Esophagus squamous epithelium (tissue), 5 donors: ENCODE measurements around the gene CACHD1. TPM values are rescaled to one million over a fixed set of nuclear protein-coding genes. Genes with fewer than 3 reads are reported as not detected.
A peak's percentile ranks its signal among the peaks of the same experiment; 100 is the strongest.

Experiments used
- DNase-seq: peaks from one replicate; lab custom pipeline; 2025; lab: John Stamatoyannopoulos, UW
- H3K27ac ChIP-seq, 4 donors: fragments of 200-600 bp; sonication (generic); one replicate each; pipeline ENCODE4 v1.5.1; 2016 to 2019; ENCODE audit warnings: mild to moderate bottlenecking in 1 of 4
- H3K27me3 ChIP-seq, 4 donors: fragments of 200-600 bp; sonication (generic); 1 replicate in 3 of 4; 2 replicates in 1 of 4; pipeline versions ENCODE4 v1.5.1 to v1.6.0; 2017 to 2021; ENCODE audit warnings: antibody characterized with exemption in 1 of 4
- H3K36me3 ChIP-seq, 3 donors: fragments of 200-600 bp; sonication (generic); one replicate each; pipeline ENCODE4 v1.5.1; 2016 to 2019
- H3K4me1 ChIP-seq, 3 donors: fragments of 200-600 bp; sonication (generic); one replicate each; pipeline ENCODE4 v1.5.1; 2017 to 2019
- H3K4me3 ChIP-seq, 4 donors: fragments of 200-600 bp; sonication (generic); 1 replicate in 3 of 4; 2 replicates in 1 of 4; pipeline ENCODE4 v1.5.1; 2016 to 2019; ENCODE audit warnings: mild to moderate bottlenecking in 2 of 4, moderate library complexity in 1 of 4
- H3K9me3 ChIP-seq, 3 donors: fragments of 200-600 bp; sonication (generic); one replicate each; pipeline ENCODE4 v1.5.1; 2016 to 2019
- POLR2A ChIP-seq, 4 donors: fragments of 450-650 bp; IDR thresholded peaks; one replicate each; pipeline ENCODE4 v1.6.1; 2017; ENCODE audit warnings: antibody characterized with exemption in 4 of 4, mild to moderate bottlenecking in 4 of 4, moderate library complexity in 3 of 4
- WGBS, 2 donors: methylation state at CpG; one replicate each; pipeline ENCODE4 v1.1.5; 2018; 5-methylcytosine and 5-hydroxymethylcytosine counted together
- intact Hi-C: fragments of 100-400 bp; cut with DNase I; formaldehyde crosslinking; loops from one replicate; pipeline ENCODE4 v1.15.0; 2022
- total RNA-seq, 4 donors: library from RNA; depleted of rRNA; stranded (reverse); fragments of >200 nt; gene quantifications; one replicate each; pipeline ENCODE4 v1.1.0, GENCODE V29; 2016
- TF ChIP-seq, protein P1 (sequence below), 6 experiments: fragments of 450-650 bp in 4 of 6; fragments of 200-600 bp in 2 of 6; sonication (generic) in 2 of 6; IDR thresholded peaks; one replicate each; pipeline ENCODE4 v1.5.1; 2016 to 2019; ENCODE audit warnings: antibody characterized with exemption in 6 of 6, mild to moderate bottlenecking in 4 of 6, moderate library complexity in 4 of 6
- donor health status: DM: yes; HTN: yes; CAD: no.

The CACHD1 gene
- total RNA-seq, 4 donors from 2014 or later: 1.9 to 14.5 (median 4.1) TPM

DNA sequence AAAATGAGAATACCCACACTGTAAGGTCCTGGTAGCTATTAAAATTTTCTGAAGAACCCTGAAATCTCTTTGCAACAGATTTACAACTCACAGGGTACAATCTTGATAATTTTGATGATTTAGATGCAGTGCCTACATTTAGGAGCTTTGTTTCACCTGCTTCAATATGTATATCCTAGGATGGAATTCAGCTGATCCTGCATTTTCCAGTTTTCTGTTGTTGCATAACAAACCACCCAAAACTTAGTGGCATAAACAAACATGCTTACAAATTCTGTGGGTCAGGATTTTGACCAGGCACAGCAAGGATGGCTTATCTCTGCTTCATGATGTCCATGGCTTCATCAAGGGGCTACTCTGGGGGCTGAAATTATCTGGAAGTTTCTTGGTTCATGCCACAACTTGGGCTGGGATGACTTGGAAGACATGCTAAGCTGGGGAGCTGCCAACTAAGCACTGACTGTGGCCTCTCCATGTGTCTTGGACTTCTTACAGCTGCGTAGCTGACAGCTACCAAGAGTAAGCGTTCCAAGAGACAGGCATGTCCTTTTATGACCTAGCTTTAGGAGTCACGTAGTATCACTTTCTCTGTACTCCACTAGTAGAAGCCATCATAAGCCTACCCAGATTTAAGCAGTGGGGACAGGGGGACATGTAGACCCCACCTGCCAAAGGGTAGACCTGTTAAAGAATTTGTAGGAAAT is 108.5 kb downstream of the CACHD1 start:
- WGBS, 2 donors: 72 to 79% methylated on average over 2 to 3 of the region's 3 CpGs

DNA sequence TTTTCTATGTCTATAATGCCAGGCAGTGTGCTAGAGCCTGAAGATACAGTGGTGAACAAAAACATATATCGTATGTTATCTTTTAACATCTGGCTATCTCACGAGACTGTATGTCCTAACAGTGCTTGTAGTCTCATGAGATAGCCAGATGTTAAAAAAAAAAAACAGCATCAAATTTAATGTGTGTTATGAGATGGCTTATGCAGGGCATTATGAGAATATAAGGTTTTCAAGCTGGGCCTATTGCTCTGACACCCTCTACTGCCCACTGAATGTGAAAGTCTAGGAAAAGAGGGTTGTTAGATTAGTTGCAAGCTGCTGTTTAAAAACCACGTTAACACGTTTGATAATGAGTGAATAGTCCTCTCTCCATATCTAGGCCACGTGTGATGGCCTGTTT is 109.8 kb downstream of the CACHD1 start:
- no peak for DNase-seq
- Histone ChIP-seq H3K36me3 (peaks cover 0 to 5% (median 0%) of the 10 kb centered on the region in 3 donors), H3K27ac (no peak overlapping the region), H3K4me1 (no peaks in the 10 kb centered on the region), H3K9me3 (no peaks in the 10 kb centered on the region), H3K27me3 (no peaks in the 10 kb centered on the region), H3K4me3 (no peak overlapping the region)
- intact Hi-C loops: no loop called here
- TF ChIP-seq POLR2A (IDR thresholded peaks at IDR 0.05): no peak
- WGBS, 2 donors: 76 to 79% methylated on average over 5 of the region's 5 CpGs

More for the DNA sequence above, 108.5 kb downstream of the CACHD1 start:
- no peaks in the 10 kb centered on the region for H3K4me1 ChIP-seq
- TF ChIP-seq, protein P1, sequence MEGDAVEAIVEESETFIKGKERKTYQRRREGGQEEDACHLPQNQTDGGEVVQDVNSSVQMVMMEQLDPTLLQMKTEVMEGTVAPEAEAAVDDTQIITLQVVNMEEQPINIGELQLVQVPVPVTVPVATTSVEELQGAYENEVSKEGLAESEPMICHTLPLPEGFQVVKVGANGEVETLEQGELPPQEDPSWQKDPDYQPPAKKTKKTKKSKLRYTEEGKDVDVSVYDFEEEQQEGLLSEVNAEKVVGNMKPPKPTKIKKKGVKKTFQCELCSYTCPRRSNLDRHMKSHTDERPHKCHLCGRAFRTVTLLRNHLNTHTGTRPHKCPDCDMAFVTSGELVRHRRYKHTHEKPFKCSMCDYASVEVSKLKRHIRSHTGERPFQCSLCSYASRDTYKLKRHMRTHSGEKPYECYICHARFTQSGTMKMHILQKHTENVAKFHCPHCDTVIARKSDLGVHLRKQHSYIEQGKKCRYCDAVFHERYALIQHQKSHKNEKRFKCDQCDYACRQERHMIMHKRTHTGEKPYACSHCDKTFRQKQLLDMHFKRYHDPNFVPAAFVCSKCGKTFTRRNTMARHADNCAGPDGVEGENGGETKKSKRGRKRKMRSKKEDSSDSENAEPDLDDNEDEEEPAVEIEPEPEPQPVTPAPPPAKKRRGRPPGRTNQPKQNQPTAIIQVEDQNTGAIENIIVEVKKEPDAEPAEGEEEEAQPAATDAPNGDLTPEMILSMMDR (IDR thresholded peaks at IDR 0.05): no peak
- TF ChIP-seq POLR2A (IDR thresholded peaks at IDR 0.05): no peak
- DNase-seq: no peak
- no peak overlapping the region for H3K27ac ChIP-seq
- no peaks in the 10 kb centered on the region for H3K36me3 ChIP-seq
- H3K4me3 ChIP-seq: no peak overlapping the region
- H3K9me3 ChIP-seq: no peaks in the 10 kb centered on the region
- no peaks in the 10 kb centered on the region for H3K27me3 ChIP-seq
- intact Hi-C loops: no loop called here

DNA sequence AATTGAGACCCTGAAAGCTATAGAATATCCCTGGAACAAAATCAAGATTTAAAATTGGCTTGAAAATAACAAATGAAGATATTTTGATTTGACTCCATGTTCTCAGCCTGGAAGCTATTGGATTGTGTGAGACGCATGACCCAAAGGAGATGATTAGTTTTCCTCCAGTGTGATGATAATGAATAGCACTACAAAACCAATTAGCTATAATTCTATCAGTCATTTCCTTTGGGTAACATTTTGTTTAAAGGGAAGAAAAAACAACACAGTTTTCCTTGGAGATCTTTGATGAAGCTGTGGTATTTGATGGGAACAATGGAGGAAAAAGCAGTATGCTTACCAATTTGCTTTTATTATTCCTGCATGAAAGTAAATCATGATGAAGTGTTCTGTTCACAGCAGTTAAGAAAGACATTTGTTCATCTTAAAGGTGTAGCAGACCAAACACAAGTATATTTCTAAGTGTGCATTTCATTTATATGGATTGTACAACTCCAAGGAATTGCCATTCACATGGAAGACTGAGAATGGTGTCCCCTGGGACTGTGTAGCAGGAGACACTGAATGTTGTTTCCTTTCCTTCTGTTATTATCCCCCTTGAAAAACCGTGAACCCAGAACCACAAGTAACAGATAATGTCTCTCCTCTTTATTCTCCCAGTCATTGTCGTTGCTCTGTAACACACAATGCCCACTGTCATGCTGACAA is 111.4 kb downstream of the CACHD1 start:
- Histone ChIP-seq H3K4me1 (no peaks in the 10 kb centered on the region), H3K27me3 (no peaks in the 10 kb centered on the region), H3K36me3 (peaks cover 0 to 5% (median 0%) of the 10 kb centered on the region in 3 donors), H3K4me3 (no peak overlapping the region), H3K27ac (no peak overlapping the region), H3K9me3 (no peaks in the 10 kb centered on the region)
- WGBS, 2 donors: 72 to 74% methylated on average over 3 of the region's 3 CpGs
- intact Hi-C loops: no loop called here
- TF ChIP-seq, protein P1 (IDR thresholded peaks at IDR 0.05): no peak
- no peak for TF ChIP-seq POLR2A (IDR thresholded peaks at IDR 0.05)
- no peak for DNase-seq

DNA sequence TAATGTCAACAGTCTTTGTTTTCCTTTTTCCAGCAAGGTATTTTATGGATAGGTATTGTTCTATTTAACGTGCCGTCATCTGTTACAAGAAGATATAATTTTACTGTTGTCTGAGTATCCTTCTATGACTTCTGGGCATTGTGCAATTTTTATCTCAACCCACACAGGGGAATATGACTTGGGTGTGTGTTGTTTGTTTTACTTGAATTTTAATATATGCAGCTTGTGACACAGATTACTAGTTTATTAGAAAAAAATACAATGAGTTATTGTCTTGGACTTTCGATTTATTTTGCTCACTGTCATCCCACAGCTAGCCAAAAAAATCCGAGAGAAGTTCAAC is 111.9 kb downstream of the CACHD1 start:
- H3K4me1 ChIP-seq: no peaks in the 10 kb centered on the region
- no peaks in the 10 kb centered on the region for H3K27me3 ChIP-seq
- TF ChIP-seq POLR2A (IDR thresholded peaks at IDR 0.05): no peak
- TF ChIP-seq, protein P1 (IDR thresholded peaks at IDR 0.05): no peak
- 74 to 86% methylated on average over 4 of the region's 4 CpGs for WGBS, 2 donors
- intact Hi-C loops: no loop called here
- peaks cover 0 to 5% (median 0%) of the 10 kb centered on the region in 3 donors for H3K36me3 ChIP-seq
- no peak overlapping the region for H3K4me3 ChIP-seq
- no peak for DNase-seq
- no peak overlapping the region for H3K27ac ChIP-seq
- H3K9me3 ChIP-seq: no peaks in the 10 kb centered on the region

DNA sequence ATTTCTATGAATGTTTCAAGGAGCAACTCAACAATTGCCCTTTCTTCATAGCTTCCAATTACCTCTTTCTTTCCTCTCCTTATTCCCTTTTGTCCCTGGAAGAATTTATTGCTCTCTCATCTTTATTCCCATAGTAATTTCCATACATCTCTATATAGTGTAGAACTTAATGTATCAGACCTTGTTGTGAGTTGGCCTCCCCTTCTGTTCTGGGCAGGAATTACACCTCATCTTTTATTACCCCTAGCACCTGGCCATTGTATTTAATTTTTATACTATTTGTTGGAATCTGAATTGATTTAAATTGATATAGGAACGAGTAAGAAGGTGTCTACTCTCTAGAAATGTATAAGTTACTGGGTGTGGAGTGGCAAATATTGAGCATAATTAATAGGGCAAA is 114.5 kb downstream of the CACHD1 start:
- DNase-seq: no peak
- Histone ChIP-seq H3K27me3 (no peaks in the 10 kb centered on the region), H3K27ac (no peak overlapping the region), H3K36me3 (peaks cover 0 to 5% (median 0%) of the 10 kb centered on the region in 3 donors), H3K4me3 (no peak overlapping the region), H3K9me3 (no peaks in the 10 kb centered on the region), H3K4me1 (no peaks in the 10 kb centered on the region)
- no peak for TF ChIP-seq POLR2A (IDR thresholded peaks at IDR 0.05)
- TF ChIP-seq, protein P1 (IDR thresholded peaks at IDR 0.05): peak in 5 of 6 experiments; percentile 16 to 66 (median 46)
- 55 to 75% methylated on average over 1 of the region's 1 CpG for WGBS, 2 donors
- intact Hi-C loops: no loop called here
